ENCODE data around the gene RSU1.

Gene RSU1

DNA sequence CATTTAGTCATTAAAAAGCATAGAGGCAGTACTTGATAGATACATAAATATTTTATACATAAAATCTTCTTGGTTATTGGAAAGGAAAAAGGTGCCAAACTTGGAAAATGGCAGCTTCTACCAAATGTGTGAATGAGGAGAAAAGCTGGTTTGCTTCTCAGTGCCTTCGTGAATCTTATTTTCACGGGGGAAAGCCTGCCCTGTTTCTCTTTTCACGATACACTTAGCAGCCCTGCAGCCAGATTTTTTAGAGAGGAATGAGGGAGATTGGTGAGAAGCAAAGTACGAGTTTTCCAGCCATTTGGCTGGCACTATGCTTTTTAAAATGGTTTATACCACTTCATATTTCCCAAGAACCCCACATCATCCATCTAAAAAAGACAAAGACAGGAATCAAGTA, 272.6 kb downstream of the RSU1 start:
- DNase-seq (ENCODE audit: low read depth): no peak
- no peak overlapping the region for H3K4me3 ChIP-seq (ENCODE audit: low read depth, low read length)
- TF ChIP-seq, protein P1, sequence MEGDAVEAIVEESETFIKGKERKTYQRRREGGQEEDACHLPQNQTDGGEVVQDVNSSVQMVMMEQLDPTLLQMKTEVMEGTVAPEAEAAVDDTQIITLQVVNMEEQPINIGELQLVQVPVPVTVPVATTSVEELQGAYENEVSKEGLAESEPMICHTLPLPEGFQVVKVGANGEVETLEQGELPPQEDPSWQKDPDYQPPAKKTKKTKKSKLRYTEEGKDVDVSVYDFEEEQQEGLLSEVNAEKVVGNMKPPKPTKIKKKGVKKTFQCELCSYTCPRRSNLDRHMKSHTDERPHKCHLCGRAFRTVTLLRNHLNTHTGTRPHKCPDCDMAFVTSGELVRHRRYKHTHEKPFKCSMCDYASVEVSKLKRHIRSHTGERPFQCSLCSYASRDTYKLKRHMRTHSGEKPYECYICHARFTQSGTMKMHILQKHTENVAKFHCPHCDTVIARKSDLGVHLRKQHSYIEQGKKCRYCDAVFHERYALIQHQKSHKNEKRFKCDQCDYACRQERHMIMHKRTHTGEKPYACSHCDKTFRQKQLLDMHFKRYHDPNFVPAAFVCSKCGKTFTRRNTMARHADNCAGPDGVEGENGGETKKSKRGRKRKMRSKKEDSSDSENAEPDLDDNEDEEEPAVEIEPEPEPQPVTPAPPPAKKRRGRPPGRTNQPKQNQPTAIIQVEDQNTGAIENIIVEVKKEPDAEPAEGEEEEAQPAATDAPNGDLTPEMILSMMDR (IDR thresholded peaks at IDR 0.05; ENCODE audit: control insufficient read depth, extremely low read depth, insufficient read depth): no peak

DNA sequence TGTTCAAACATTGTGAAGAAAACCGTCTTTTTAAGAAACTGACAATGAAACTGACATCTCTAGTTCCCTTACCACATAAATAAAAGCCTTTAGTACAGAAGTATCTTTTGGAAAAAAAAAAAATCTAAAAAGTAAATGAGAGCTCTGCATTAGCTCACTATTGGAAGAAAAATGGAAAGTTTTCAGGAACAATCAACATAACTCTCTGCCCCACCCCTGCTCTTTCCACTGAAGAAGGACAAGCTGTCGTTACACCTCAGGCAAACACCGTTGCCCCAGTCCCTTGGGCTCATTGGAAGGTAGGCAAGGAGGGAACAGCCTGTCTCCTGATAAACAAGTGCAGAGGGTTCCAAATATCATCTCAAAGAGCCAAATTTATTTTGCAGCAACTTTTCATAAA, 273.1 kb downstream of the RSU1 start:
- TF ChIP-seq, protein P1 (IDR thresholded peaks at IDR 0.05; ENCODE audit: control insufficient read depth, extremely low read depth, insufficient read depth): no peak
- no peak for DNase-seq (ENCODE audit: low read depth)
- no peak overlapping the region for H3K4me3 ChIP-seq (ENCODE audit: low read depth, low read length)

All from LNCaP clone FGC (cell line).